A549 treated with CORT108297 at 1 μM for 4 hours (cell line): ENCODE results near the gene EIF1. TPM values are rescaled to one million over a fixed set of nuclear protein-coding genes. Genes with fewer than 3 reads are reported as not detected.

Source experiments
- total RNA-seq: library from RNA; stranded (reverse); fragments of 200-300 nt; extraction: Qiagen RNA extraction; gene quantifications from 5 replicates; pipeline ENCODE4 v1.2.3, GENCODE V29; 2022

Gene EIF1
- 1,154 to 1,812 TPM (median 1,361 TPM) in 5 replicates for total RNA-seq

DNA sequence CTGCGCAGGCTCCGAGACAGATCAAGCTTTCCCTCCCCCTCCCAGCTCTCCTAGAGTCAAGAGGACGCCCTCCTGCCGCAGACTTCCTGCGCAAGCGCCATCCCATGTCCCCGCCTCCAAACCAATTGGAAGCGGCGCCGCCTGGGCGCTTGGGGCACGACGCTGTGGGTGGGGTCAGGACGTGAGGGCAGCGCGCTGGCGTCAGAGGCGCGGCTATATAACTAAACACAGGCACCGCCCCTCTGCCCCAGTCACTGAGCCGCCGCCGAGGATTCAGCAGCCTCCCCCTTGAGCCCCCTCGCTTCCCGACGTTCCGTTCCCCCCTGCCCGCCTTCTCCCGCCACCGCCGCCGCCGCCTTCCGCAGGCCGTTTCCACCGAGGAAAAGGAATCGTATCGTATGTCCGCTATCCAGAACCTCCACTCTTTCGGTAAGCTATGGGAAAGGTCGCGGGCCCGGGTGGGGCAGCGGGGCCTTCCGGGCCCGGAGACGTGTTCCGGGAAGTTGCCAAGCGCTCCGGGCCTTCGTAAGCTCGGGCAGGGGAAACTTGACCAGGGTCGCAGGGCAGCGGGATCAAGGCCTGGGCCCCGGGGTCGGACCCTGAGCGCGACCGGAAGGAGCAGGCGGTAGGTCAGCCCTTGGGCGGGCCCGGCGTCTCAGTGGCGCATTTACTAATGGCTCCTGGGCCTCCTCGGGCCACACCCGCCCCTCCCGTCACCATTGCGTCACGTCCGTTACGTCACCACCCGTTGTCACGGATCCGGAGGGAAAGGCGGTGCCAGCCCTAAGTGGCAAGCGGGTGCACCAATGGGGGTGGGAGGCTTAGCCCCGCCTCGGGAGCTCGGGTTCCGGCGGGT lies at the start of gene EIF1:
Gene EIF1, plus strand, starts transcription at position 245 of the 856 bp plus-strand sequence. Its CDS starts 154 bp downstream, at position 399.

DNA sequence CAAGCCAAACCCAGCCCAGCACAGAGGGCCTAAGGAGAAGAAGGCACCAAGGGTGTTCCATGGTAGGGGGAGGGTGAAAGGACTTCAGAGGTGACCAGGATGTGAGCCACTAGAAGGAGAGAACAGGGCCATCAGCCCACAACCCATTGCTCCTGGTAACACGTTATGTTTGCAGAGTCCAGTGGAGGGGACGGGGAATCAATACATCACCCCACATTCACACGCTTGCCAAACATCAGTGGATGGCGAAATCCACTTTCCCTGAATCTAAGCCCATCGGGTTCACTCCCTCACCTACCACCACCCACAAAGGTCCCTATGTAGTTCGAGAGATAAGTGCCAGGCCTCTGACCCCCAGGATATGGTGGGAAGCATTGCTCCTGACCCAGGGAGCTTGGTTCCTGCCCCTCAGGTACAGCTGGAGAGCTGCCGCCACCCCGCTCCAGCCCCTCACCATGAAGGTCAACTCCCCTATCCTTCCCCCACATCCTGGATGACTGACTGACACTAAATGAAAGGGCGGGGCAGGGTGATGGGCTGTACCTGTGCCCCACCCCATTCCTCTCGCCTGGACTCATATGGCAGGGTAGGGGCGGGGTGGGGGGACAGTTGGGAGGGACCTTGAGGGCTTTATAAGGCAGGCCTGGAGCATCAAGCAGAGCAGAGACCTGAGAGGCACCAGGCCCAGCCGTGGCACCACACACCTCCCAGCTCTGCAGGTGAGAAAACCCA lies 23.1 kb downstream of the EIF1 start, which contains the start of gene GAST:
Gene GAST, plus strand, starts transcription at position 663 of the 732 bp plus-strand sequence. CDS start 3,106 bp downstream, outside the sequence.

DNA sequence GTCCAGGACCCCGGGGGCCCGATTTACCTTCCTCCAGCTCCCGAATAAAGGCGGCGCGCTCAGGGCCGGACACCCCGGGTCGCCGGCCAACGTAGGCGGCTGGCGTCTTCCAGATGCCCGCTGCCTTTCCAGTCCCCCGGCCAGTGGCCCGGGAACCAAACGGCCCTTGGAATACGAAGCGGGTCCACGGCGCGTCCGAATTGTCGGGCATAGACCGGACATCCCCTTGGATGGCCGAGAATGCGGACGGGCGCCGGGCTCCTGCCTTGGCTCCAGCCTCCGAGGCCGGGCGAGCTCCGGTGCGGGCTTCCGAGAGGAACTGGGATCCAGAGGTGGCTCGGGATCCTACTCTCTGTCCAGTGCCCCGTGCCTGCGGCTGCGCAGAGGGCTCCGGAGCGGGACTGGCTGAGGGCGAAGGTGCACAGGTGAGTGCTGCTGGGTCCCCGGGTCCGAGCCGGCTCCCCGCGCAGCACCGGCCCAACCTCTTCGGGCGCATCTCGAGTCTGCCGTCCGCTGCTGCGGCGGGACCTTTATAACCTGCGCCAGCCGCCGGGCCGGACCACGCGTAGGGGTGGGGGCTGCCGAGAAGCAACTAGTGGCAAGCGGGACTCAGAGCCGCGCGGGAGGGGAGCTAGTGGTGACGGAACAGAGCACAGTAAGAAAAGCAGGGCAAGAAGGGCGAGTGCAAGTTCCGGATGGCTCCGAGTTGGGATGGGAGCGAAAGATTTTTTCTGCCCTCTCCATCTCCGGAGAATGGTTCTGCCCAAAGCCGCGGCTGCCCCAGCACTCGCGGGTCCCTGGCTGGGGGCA lies 45.7 kb downstream of the EIF1 start, which contains the start of gene HAP1:
Gene HAP1, minus strand, starts transcription at position 505 of the 810 bp plus-strand sequence. Its CDS starts 9 bp downstream, at position 496.

Other genes with a start within 250 kb of the EIF1 start
- not detected in 5 replicates for gene KRT38, start 247.9 kb upstream of the EIF1 start, total RNA-seq
- 0.05 TPM in 1 of 5 replicates, not detected in the others for gene KRT32, start 221.5 kb upstream of the EIF1 start, total RNA-seq
- not detected in 5 replicates for gene KRT35, start 207.7 kb upstream of the EIF1 start, total RNA-seq
- not detected in 5 replicates for gene KRT36, start 199.0 kb upstream of the EIF1 start, total RNA-seq
- gene KRT13, start 183.3 kb upstream of the EIF1 start, total RNA-seq, result 0.10 to 0.40 TPM (median 0.11 TPM) in 5 replicates
- gene KRT15, start 170.0 kb upstream of the EIF1 start, total RNA-seq, result 2.8 to 5.0 TPM (median 4.0 TPM) in 5 replicates
- gene KRT19, start 160.6 kb upstream of the EIF1 start, total RNA-seq, result 39.1 to 62.2 TPM (median 51.0 TPM) in 5 replicates
- not detected in 5 replicates for gene KRT9, start 116.8 kb upstream of the EIF1 start, total RNA-seq
- 0.08 to 0.34 TPM (median 0.13 TPM) in 3 of 5 replicates, not detected in the others for gene KRT14, start 102.0 kb upstream of the EIF1 start, total RNA-seq
- gene KRT16, start 76.1 kb upstream of the EIF1 start, total RNA-seq, result 0.40 to 0.85 TPM (median 0.64 TPM) in 5 replicates
- 0.88 to 1.5 TPM (median 1.1 TPM) in 5 replicates for gene KRT17, start 64.3 kb upstream of the EIF1 start, total RNA-seq
- gene GAST, start 23.4 kb downstream of the EIF1 start, total RNA-seq, result 0.21 to 0.34 TPM in 2 of 5 replicates, not detected in the others
- 0.88 to 2.0 TPM (median 1.7 TPM) in 5 replicates for gene HAP1, start 45.8 kb downstream of the EIF1 start, total RNA-seq
- 86.6 to 131 TPM (median 125 TPM) in 5 replicates for gene JUP, start 97.8 kb downstream of the EIF1 start, total RNA-seq
- 29.5 to 40.9 TPM (median 36.9 TPM) in 5 replicates for gene P3H4, start 123.1 kb downstream of the EIF1 start, total RNA-seq
- gene FKBP10, start 124.1 kb downstream of the EIF1 start, total RNA-seq, result 87.2 to 120 TPM (median 113 TPM) in 5 replicates
- gene NT5C3B, start 147.3 kb downstream of the EIF1 start, total RNA-seq, result 106 to 112 TPM (median 110 TPM) in 5 replicates
- 0.06 to 0.09 TPM (median 0.07 TPM) in 3 of 5 replicates, not detected in the others for gene KLHL10, start 148.9 kb downstream of the EIF1 start, total RNA-seq
- 1.8 to 3.5 TPM (median 2.6 TPM) in 5 replicates for gene KLHL11, start 176.5 kb downstream of the EIF1 start, total RNA-seq
- 246 to 312 TPM (median 293 TPM) in 5 replicates for gene ACLY, start 230.1 kb downstream of the EIF1 start, total RNA-seq
- 1.2 to 1.7 TPM (median 1.4 TPM) in 5 replicates for gene ODAD4, start 241.7 kb downstream of the EIF1 start, total RNA-seq